ENCODE data around the gene CA9.
"Not testable (repeated sequence)": the region's sequence is repeated elsewhere in the genome, so short reads cannot be mapped to it uniquely, and the experiment has no call there.

The CA9 gene

GRCh38 chr9:35645736-35646135, 28.0 kb upstream of the CA9 start:
- Mint-ChIP-seq H3K4me1 (ENCODE audit: low read depth) (peaks cover 71% of the 10 kb centered on the region), H3K27ac (peak overlapping the region; percentile 92), H3K36me3 (ENCODE audit: low read depth) (peaks cover 15% of the 10 kb centered on the region), H3K4me3 (peak overlapping the region; percentile 81)
- intact Hi-C loops (cut with micrococcal nuclease), result loop anchor here (1.0 to 10.0 kb wide), 4 partner anchors 41 to 169 kb away; partner anchors contain the start of genes CREB3, HINT2, SPAG8 and TLN1
- not testable (repeated sequence) for H3K9me3 Mint-ChIP-seq, H3K27me3 Mint-ChIP-seq

GRCh38 chr9:35646153-35646532, 27.6 kb upstream of the CA9 start:
- intact Hi-C loops (cut with micrococcal nuclease), result loop anchor here (1.0 to 10.0 kb wide), 4 partner anchors 42 to 169 kb away; partner anchors contain the start of genes CREB3, HINT2, SPAG8 and TLN1
- Mint-ChIP-seq H3K27me3 (no peaks in the 10 kb centered on the region), H3K9me3 (no peaks in the 10 kb centered on the region), H3K4me1 (ENCODE audit: low read depth) (peaks cover 69% of the 10 kb centered on the region), H3K4me3 (peak overlapping the region; percentile 81), H3K36me3 (ENCODE audit: low read depth) (peaks cover 14% of the 10 kb centered on the region), H3K27ac (peak overlapping the region; percentile 92)

- Mint-ChIP-seq H3K27ac (peak overlapping the region; percentile 92), H3K4me3 (peak overlapping the region; percentile 81), H3K4me1 (ENCODE audit: low read depth) (peaks cover 63% of the 10 kb centered on the region), H3K27me3 (no peaks in the 10 kb centered on the region), H3K9me3 (no peaks in the 10 kb centered on the region), H3K36me3 (ENCODE audit: low read depth) (peaks cover 14% of the 10 kb centered on the region)
- intact Hi-C loops (cut with micrococcal nuclease), result loop anchor here (1.0 to 10.0 kb wide), 4 partner anchors 42 to 168 kb away; partner anchors contain the start of genes CREB3, HINT2, SPAG8 and TLN1
Observed at GRCh38 chr9:35646533-35647265, 27.0 kb upstream of the CA9 start.

DNA sequence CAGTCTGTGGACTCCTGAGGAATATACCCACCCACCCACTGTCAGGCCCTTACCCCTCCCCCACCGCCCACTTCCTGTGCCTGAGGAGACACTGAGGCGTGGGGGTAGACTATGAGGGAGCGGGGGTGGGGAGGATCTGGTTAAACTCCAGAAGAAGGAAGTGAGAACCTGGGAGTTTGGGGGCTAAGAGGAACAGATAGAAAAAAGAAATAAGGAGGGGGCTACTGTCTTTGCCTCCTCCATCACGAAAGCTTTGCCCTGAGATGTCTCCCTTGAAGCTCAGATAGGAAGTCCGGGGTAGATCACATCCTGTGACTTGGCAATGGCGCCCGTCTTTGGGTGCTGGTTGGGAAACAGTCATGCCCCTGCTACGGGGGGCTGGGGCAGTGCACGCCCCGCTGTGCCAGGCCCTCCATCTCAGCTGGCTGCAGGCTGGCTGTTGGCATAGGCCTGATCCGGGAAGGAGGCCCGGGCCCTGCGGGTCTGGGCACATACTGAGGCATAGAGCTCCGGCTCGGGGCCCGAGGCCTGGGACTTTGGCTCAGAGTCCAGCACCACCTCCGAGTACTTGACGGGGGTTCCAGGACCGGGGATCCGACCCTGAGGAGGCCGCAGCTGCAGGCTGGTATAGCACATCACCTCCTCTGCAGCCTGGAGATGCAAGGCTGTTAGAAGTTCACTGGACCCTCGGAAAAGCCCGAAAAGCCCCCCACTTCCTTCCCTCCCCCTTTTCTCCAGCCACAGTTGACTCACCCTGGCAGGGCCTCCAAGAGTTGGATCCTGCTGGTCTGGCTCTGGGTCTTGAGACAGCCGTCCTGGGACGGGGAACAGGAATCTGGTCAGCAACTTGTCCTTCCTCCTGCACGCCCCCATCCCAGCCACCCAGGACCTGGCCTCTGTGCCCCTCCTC, 24.0 kb upstream of the CA9 start:
- no peaks in the 10 kb centered on the region for H3K9me3 Mint-ChIP-seq
- H3K4me1 Mint-ChIP-seq (ENCODE audit: low read depth), result peaks cover 59% of the 10 kb centered on the region
- H3K4me3 Mint-ChIP-seq, result no peak overlapping the region
- H3K27me3 Mint-ChIP-seq, result no peaks in the 10 kb centered on the region
- peak overlapping the region; percentile 78 for H3K27ac Mint-ChIP-seq
- intact Hi-C loops (cut with micrococcal nuclease), result loop anchor here (1.0 to 10.0 kb wide), 3 partner anchors 8 to 165 kb away; partner anchors contain the start of genes HINT2 and SPAG8
- peaks cover 8% of the 10 kb centered on the region for H3K36me3 Mint-ChIP-seq (ENCODE audit: low read depth)

DNA sequence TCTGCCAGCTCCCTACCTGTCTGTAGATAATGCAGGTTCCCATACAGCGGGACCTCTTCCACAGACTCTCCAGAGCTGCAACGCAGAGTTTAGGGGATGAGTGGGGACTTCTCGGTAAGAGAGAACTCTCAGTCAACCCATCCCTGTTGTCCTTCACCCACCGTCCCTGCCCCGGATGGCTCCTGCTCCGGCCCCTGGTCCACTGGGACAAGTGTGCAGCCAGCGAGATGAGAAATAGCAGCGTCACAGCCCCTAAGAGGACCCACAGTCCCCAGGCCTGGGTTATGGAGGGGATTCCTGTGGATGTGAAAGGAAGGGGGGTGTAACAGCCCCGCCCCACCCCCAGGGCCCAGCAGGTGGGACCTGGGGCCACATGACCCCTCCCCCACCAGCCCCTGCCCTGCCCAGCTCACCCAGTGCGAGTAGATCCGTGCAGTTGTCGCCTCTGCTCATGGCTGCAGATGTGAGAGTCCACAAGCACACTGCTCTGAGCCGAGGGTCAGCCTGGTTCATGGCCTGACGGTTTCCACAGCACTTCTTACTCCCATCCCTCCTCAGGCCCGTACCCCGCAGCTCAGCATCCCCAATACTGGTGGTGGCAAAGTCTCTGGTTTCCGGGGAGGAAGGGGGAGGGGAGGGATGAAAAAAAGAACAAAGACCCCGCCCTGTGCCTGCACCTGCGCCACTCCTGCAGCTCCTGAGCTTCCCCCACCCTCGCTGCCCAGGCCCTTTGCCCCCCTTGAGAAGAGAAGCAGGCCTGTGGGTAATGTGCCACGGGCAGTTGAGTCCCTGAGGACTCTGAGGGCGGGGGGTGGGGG, 23.2 kb upstream of the CA9 start, which contains the start of gene SIT1:
TSS of gene SIT1 (minus strand) at position 591 of the 818 bp plus-strand sequence. CDS start at position 513, 78 bp downstream.
- Mint-ChIP-seq H3K36me3 (ENCODE audit: low read depth) (peaks cover 8% of the 10 kb centered on the region), H3K4me3 (no peak within 1 kb of the TSS), H3K9me3 (no peaks in the 10 kb centered on the region), H3K27ac (peak within 1 kb of the TSS; percentile 78), H3K4me1 (ENCODE audit: low read depth) (peaks cover 61% of the 10 kb centered on the region), H3K27me3 (peaks cover 2% of the 10 kb centered on the region)
- intact Hi-C loops (cut with micrococcal nuclease), result no loop called here

GRCh38 chr9:35651956-35652828, 21.5 kb upstream of the CA9 start:
- Mint-ChIP-seq H3K27ac (peak overlapping the region; percentile 16), H3K36me3 (ENCODE audit: low read depth) (no peaks in the 10 kb centered on the region), H3K9me3 (no peaks in the 10 kb centered on the region), H3K4me1 (ENCODE audit: low read depth) (peaks cover 68% of the 10 kb centered on the region), H3K4me3 (no peak overlapping the region), H3K27me3 (peaks cover 2% of the 10 kb centered on the region)
- intact Hi-C loops (cut with micrococcal nuclease), result no loop called here

DNA sequence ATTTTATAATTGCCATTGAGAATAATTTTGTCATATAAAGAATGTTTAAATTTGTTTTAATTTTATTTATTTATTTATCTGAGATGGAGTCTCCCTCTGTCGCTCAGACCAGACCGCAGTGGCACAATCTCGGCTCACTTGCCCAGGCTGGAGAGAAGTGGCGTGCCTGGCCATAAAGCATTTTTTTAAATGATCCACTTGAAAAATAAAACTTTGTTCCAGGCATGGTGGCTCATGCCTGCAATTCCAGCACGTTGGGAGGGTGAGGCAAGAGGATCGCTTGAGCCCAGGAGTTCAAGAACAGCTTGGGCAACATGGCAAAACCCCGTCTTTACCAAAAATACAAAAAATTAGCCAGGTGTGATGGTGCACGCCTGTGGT, 20.9 kb upstream of the CA9 start:
- Mint-ChIP-seq H3K27me3 (peaks cover 2% of the 10 kb centered on the region), H3K4me3 (no peak overlapping the region), H3K36me3 (ENCODE audit: low read depth) (peaks cover under 1% of the 10 kb centered on the region), H3K9me3 (no peaks in the 10 kb centered on the region), H3K4me1 (ENCODE audit: low read depth) (peaks cover 67% of the 10 kb centered on the region), H3K27ac (peak overlapping the region; percentile 52)
- intact Hi-C loops (cut with micrococcal nuclease), result no loop called here

DNA sequence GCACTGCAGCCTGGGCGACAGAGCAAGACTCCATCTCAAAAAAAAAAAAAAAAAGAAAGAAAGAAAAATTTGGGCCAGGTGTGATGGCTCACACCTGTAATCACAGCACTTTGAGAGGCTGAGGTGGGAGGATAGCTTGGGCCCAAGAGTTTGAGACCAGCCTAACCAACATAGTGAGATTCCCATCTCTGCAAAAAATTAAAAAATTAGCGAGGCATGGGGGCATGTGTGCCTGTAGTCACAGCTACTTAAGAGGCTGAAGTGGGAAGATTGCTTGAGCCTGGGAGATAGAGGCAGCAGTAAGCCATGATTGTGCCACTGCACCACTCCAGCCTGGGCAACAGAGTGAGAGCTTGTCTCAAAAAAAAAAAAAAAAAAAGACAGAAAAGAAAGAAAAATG, 20.1 kb upstream of the CA9 start:
- Mint-ChIP-seq H3K4me1 (ENCODE audit: low read depth) (peaks cover 60% of the 10 kb centered on the region), H3K27ac (no peak overlapping the region), H3K9me3 (no peaks in the 10 kb centered on the region), H3K27me3 (peaks cover 2% of the 10 kb centered on the region), H3K4me3 (no peak overlapping the region), H3K36me3 (ENCODE audit: low read depth) (peaks cover 8% of the 10 kb centered on the region)
- intact Hi-C loops (cut with micrococcal nuclease), result no loop called here

DNA sequence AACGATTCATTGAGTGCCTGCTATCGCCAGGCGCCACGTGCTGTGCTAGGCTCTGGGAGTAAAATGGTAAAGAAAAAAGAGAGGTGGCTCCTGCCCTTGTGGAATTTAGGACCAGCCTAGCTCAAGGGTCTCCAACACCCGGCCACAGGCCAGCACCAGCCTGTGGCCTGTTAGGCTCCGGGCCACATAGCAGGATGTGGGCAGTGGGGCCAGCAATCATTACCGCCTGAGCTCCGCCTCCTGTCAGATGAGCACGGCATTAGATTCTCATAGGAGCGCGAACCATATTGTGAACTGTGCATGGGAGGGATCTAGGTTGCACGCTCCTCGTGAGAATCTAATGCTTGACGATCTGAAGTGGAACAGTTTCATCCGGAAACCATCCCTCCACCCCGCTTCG, 17.4 kb upstream of the CA9 start:
- peak overlapping the region; percentile 95 for H3K27ac Mint-ChIP-seq

GRCh38 chr9:35656831-35657545, 16.7 kb upstream of the CA9 start:
- Mint-ChIP-seq H3K27ac (peak overlapping the region; percentile 95), H3K9me3 (no peaks in the 10 kb centered on the region), H3K36me3 (ENCODE audit: low read depth) (peaks cover 35% of the 10 kb centered on the region), H3K4me1 (ENCODE audit: low read depth) (peaks cover 62% of the 10 kb centered on the region), H3K4me3 (peak overlapping the region; percentile 90), H3K27me3 (peaks cover 2% of the 10 kb centered on the region)
- intact Hi-C loops (cut with micrococcal nuclease), result loop anchor here (1.0 kb wide), 1 partner anchor 8 kb away; no protein-coding TSS in a partner anchor

More for the DNA sequence above, 17.4 kb upstream of the CA9 start:
- Mint-ChIP-seq H3K4me3 (no peak overlapping the region), H3K9me3 (no peaks in the 10 kb centered on the region), H3K4me1 (ENCODE audit: low read depth) (peaks cover 61% of the 10 kb centered on the region), H3K36me3 (ENCODE audit: low read depth) (peaks cover 29% of the 10 kb centered on the region), H3K27me3 (peaks cover 2% of the 10 kb centered on the region)
- intact Hi-C loops (cut with micrococcal nuclease), result no loop called here

GRCh38 chr9:35657546-35658136, 16.1 kb upstream of the CA9 start, which contains the start of gene RMRP:
Gene RMRP (minus strand): TSS chr9:35658019.
- intact Hi-C loops (cut with micrococcal nuclease), result loop anchor here (1.0 to 2.0 kb wide), 2 partner anchors 8 to 53 kb away; partner anchors contain the start of gene TESK1
- H3K27ac Mint-ChIP-seq, result peak within 1 kb of the TSS; percentile 95
- peaks cover 37% of the 10 kb centered on the region for H3K36me3 Mint-ChIP-seq (ENCODE audit: low read depth)
- H3K9me3 Mint-ChIP-seq, result no peaks in the 10 kb centered on the region
- peak within 1 kb of the TSS; percentile 90 for H3K4me3 Mint-ChIP-seq
- peaks cover 2% of the 10 kb centered on the region for H3K27me3 Mint-ChIP-seq
- peaks cover 65% of the 10 kb centered on the region for H3K4me1 Mint-ChIP-seq (ENCODE audit: low read depth)

Data from dendritic cell treated with granulocyte-macrophage colony-stimulating factor and Interleukin-4, amounts not matched to agents 40 ng/mL and 50 ng/mL, for 4 days (primary cell).